ENCODE results near the gene MFNG. TPM values are rescaled to one million over a fixed set of nuclear protein-coding genes. Genes with fewer than 3 reads are reported as not detected.

Gene MFNG
- total and polyA plus RNA-seq, 2 donors (not counting 1 experiment from before 2014, with no cell fraction given) = 95.9 to 125 TPM

DNA sequence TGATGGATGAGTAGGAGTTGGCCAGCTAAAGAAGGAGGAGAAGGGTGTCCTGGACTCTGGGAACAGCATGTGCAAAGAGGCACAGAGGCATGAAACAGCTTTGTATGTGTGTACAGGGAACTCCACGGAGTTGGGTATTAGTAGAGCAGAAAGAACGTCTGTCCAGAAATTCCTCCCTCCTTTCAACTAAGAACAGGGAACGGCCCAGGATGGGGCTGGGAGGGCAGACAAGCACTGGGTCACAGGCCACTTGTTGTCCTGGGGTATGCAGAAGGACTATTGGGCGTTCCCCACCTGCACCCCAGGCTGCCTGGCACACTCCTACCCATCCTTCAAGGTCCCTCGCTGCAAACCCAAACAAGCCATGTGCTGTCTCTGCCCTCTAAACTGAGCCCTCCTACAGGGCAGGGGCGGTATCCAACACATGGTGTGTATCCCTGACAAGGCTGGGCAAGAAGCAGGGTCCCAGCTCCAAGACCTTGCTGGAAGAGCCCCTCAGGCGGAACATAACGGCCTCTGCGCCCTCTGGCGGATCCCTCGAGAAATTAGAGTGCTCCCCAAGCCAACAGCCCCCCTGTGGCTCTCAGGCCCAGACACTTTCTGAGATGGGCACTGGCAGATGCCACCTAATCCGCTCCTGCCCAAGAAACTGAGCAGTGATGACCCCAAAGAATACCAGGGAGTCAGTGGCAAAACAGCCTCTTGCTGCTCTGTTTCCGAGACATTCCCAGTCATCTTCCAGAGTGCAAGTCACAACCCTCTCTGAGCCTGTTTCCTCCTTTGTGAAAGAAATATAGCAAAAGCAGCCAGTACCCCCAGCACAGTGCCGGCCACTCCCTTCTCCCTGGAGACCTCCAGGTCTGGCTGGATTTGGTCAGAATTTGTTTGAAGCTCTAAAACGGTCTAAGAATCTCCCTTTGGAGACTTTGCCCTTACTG is 57.3 kb downstream of the MFNG start:
- H3K4me1 Mint-ChIP-seq = peaks cover 21% of the 10 kb centered on the region
- H3K4me3 ChIP-seq (ENCODE audit: control extremely low read depth in 1 of 5, extremely low read depth in 1 of 5, insufficient read depth in 1 of 5, low read depth in 2 of 5, low read length in 4 of 5) = no peak overlapping the region
- intact Hi-C loops (cut with micrococcal nuclease) = loop anchor here (1.0 kb wide), 2 partner anchors 112 to 162 kb away; no protein-coding TSS in a partner anchor
- 31% methylated on average over 13 of the region's 15 CpGs for WGBS (ENCODE audit: insufficient coverage)
- H3K27me3 Mint-ChIP-seq = peaks cover 69% of the 10 kb centered on the region
- H3K36me3 ChIP-seq (replicated peaks in 1 of 2; ENCODE audit: control extremely low read depth in 1 of 2, control insufficient read depth in 1 of 2, extremely low read depth in 1 of 2, insufficient read depth in 2 of 2, low read length in 1 of 2) = no peaks in the 10 kb centered on the region
- peak overlapping the region; percentile 15 for H3K9ac ChIP-seq (ENCODE audit: low read length)
- H3K4me3 Mint-ChIP-seq = peak overlapping the region; percentile 44
- ATAC-seq (ENCODE audit: low read depth) (peak; percentile 54), DNase-seq (peak; percentile 75)
- POLR2A ChIA-PET = no interaction called here
- peak overlapping the region; percentile 79 for H3K4me2 ChIP-seq (replicated peaks; ENCODE audit: low read depth, low read length, poor library complexity, severe bottlenecking)
- CTCF ChIA-PET = interaction anchor here (0.6 to 5.2 kb wide), 17 partner anchors 8 to 229 kb away, joined by 3 to 76 read pairs (median 4); no protein-coding TSS in a partner anchor
- no peaks in the 10 kb centered on the region for H4K20me1 ChIP-seq (ENCODE audit: control insufficient read depth, insufficient read depth, low read length, poor library complexity, severe bottlenecking)
- H3K27ac Mint-ChIP-seq = no peak overlapping the region
- H3K27me3 ChIP-seq (replicated peaks in 1 of 4; ENCODE audit: control extremely low read depth in 1 of 4, control insufficient read depth in 3 of 4, insufficient read depth in 4 of 4, low read length in 3 of 4) = peaks cover 0 to 84% (median 27%) of the 10 kb centered on the region in 4 experiments
- H3K79me2 ChIP-seq (ENCODE audit: control insufficient read depth, insufficient read depth, low read length) = no peaks in the 10 kb centered on the region
- TF ChIP-seq EZH2 (IDR thresholded peaks at IDR 0.05; ENCODE audit: borderline replicate concordance, insufficient read depth, low read depth, low read length, poor library complexity, severe bottlenecking) = no peak
- TF ChIP-seq, protein P1, sequence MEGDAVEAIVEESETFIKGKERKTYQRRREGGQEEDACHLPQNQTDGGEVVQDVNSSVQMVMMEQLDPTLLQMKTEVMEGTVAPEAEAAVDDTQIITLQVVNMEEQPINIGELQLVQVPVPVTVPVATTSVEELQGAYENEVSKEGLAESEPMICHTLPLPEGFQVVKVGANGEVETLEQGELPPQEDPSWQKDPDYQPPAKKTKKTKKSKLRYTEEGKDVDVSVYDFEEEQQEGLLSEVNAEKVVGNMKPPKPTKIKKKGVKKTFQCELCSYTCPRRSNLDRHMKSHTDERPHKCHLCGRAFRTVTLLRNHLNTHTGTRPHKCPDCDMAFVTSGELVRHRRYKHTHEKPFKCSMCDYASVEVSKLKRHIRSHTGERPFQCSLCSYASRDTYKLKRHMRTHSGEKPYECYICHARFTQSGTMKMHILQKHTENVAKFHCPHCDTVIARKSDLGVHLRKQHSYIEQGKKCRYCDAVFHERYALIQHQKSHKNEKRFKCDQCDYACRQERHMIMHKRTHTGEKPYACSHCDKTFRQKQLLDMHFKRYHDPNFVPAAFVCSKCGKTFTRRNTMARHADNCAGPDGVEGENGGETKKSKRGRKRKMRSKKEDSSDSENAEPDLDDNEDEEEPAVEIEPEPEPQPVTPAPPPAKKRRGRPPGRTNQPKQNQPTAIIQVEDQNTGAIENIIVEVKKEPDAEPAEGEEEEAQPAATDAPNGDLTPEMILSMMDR (IDR thresholded peaks at IDR 0.05) = peak; percentile 69
- H3K9me3 ChIP-seq (ENCODE audit: control extremely low read depth in 1 of 3, control insufficient read depth in 2 of 3, insufficient read depth in 1 of 3, low read length in 2 of 3) = peaks cover 0 to 25% (median 0%) of the 10 kb centered on the region in 3 donors
- H2AFZ ChIP-seq (ENCODE audit: insufficient read depth, low read depth, low read length, poor library complexity, severe bottlenecking) = no peak overlapping the region
- peaks cover 24 to 27% of the 10 kb centered on the region in 2 donors for H3K4me1 ChIP-seq (ENCODE audit: control insufficient read depth in 2 of 2, insufficient read depth in 2 of 2, low read length in 2 of 2)
- no peaks in the 10 kb centered on the region for H3K9me3 Mint-ChIP-seq (ENCODE audit: insufficient read depth)
- no peak overlapping the region for H3K27ac ChIP-seq (ENCODE audit: low read length in 2 of 2)

All from B cell (primary cell).